ENCODE measurements around the gene TTF2.

- TF ChIP-seq, protein P1, sequence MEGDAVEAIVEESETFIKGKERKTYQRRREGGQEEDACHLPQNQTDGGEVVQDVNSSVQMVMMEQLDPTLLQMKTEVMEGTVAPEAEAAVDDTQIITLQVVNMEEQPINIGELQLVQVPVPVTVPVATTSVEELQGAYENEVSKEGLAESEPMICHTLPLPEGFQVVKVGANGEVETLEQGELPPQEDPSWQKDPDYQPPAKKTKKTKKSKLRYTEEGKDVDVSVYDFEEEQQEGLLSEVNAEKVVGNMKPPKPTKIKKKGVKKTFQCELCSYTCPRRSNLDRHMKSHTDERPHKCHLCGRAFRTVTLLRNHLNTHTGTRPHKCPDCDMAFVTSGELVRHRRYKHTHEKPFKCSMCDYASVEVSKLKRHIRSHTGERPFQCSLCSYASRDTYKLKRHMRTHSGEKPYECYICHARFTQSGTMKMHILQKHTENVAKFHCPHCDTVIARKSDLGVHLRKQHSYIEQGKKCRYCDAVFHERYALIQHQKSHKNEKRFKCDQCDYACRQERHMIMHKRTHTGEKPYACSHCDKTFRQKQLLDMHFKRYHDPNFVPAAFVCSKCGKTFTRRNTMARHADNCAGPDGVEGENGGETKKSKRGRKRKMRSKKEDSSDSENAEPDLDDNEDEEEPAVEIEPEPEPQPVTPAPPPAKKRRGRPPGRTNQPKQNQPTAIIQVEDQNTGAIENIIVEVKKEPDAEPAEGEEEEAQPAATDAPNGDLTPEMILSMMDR (optimal IDR thresholded peaks at IDR 0.05 in 1 of 3, IDR thresholded peaks at IDR 0.05 in 1 of 3, conservative IDR thresholded peaks at IDR 0.05 in 1 of 3; ENCODE audit: extremely low read depth in 1 of 3, insufficient read depth in 2 of 3, low read length in 3 of 3): no peak
- no peak for TF ChIP-seq EZH2 (IDR thresholded peaks at IDR 0.05; ENCODE audit: low read length)
These were observed 87.3 kb downstream of the TTF2 start for GRCh38 chr1:117147341-117147831.

All from keratinocyte (primary cell).